ENCODE results near the gene MOB2.

Gene MOB2

GRCh38 chr11:1473786-1474185 is 12.8 kb downstream of the MOB2 start:
- TF ChIP-seq CTCF (IDR thresholded peaks at IDR 0.05; ENCODE audit: low read depth, low read length), result no peak
- H3K4me3 ChIP-seq (ENCODE audit: low read depth, low read length), result no peak overlapping the region
- in situ Hi-C loops (cut with HindIII; ENCODE audit: low sequenced_read_pairs), result no loop called here
- DNase-seq (ENCODE audit: low read depth, low spot score), result no peak

GRCh38 chr11:1473011-1473628 is 13.5 kb downstream of the MOB2 start:
- no peak for TF ChIP-seq CTCF (IDR thresholded peaks at IDR 0.05; ENCODE audit: low read depth, low read length)
- in situ Hi-C loops (cut with HindIII; ENCODE audit: low sequenced_read_pairs), result no loop called here
- no peak overlapping the region for H3K4me3 ChIP-seq (ENCODE audit: low read depth, low read length)
- DNase-seq (ENCODE audit: low read depth, low spot score), result no peak

- no peak overlapping the region for H3K4me3 ChIP-seq (ENCODE audit: low read depth, low read length)
- TF ChIP-seq CTCF (IDR thresholded peaks at IDR 0.05; ENCODE audit: low read depth, low read length), result no peak
- DNase-seq (ENCODE audit: low read depth, low spot score), result no peak
- in situ Hi-C loops (cut with HindIII; ENCODE audit: low sequenced_read_pairs), result no loop called here
Observed at GRCh38 chr11:1472180-1473005, 14.2 kb downstream of the MOB2 start.

GRCh38 chr11:1471736-1472135 is 14.8 kb downstream of the MOB2 start:
- in situ Hi-C loops (cut with HindIII; ENCODE audit: low sequenced_read_pairs), result no loop called here
- no peak for TF ChIP-seq CTCF (IDR thresholded peaks at IDR 0.05; ENCODE audit: low read depth, low read length)
- no peak for DNase-seq (ENCODE audit: low read depth, low spot score)
- H3K4me3 ChIP-seq (ENCODE audit: low read depth, low read length), result no peak overlapping the region

- no peak for TF ChIP-seq CTCF (IDR thresholded peaks at IDR 0.05; ENCODE audit: low read depth, low read length)
- no peak overlapping the region for H3K4me3 ChIP-seq (ENCODE audit: low read depth, low read length)
- in situ Hi-C loops (cut with HindIII; ENCODE audit: low sequenced_read_pairs), result no loop called here
- no peak for DNase-seq (ENCODE audit: low read depth, low spot score)
Observed at GRCh38 chr11:1470681-1471611, 15.6 kb downstream of the MOB2 start.

GRCh38 chr11:1469911-1470680 is 16.5 kb downstream of the MOB2 start:
- no peak overlapping the region for H3K4me3 ChIP-seq (ENCODE audit: low read depth, low read length)
- in situ Hi-C loops (cut with HindIII; ENCODE audit: low sequenced_read_pairs), result no loop called here
- no peak for DNase-seq (ENCODE audit: low read depth, low spot score)
- TF ChIP-seq CTCF (IDR thresholded peaks at IDR 0.05; ENCODE audit: low read depth, low read length), result no peak

Measured in astrocyte of the spinal cord (primary cell).